Cerebellar nuclear complex (tissue), 1 donor: ENCODE measurements around the gene KNCN.

Experiments
- DNase-seq, 2 experiments: peaks; one replicate each; lab custom pipeline; 2025; lab: John Stamatoyannopoulos, UW

KNCN gene

DNA sequence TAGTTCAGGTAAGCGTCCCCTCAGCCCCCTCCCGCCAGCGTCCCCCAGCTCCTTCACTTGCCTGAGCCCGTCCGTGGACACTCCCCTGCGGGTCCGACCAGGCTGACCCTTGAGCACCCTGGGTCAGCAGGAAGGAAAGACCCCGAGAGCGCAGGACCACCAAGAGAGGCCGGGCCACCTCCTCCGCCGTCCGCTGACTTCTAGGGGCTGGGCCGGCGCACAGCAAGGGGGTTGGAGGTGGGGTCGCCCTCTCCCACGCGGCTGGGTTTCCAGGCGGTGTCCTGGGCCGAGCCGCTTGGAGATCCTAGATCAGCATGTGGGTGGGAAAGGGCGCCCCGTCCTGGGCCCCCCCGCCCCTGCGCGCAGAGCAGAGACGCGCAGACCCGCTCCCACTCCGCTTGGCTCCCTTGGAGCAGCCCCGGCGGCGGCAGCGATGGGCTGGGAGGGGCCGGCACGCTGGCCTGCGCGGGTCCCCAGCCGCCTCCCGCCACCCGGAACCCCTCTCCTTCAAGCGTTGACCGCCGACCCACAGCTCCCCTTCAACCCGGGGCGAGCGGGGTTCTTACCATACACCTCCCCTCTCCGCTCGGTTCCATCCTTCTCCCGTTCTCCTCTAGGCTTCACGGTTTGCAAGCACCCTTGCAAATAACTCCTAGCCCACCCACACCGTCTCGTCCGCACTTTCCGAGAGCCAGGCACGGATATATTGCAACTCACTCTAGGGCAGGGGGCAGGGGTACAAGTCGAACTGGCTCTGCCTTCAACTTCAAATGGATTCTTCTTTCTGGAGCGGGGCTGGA, 7.5 kb downstream of the KNCN start:
- no peak for DNase-seq

DNA sequence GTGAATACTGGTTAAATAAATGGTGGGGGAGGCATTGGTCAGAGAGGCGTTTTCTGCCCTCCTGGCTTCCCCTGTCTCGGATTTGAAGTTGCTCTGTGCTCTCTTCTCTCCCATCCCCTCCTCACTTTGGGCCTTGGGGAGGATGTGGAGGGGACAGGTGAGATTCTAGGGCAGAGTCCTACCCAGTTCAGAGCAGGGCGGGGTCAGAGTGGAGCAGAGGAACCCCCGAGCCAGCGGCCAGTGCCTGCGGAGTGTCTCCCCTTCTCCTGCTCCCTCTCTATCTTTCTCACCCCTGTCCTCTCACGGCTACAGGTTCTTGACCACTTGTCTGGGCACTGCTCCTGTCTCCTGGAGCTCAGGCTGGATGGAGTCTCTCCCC, 8.1 kb downstream of the KNCN start:
- no peak for DNase-seq

DNA sequence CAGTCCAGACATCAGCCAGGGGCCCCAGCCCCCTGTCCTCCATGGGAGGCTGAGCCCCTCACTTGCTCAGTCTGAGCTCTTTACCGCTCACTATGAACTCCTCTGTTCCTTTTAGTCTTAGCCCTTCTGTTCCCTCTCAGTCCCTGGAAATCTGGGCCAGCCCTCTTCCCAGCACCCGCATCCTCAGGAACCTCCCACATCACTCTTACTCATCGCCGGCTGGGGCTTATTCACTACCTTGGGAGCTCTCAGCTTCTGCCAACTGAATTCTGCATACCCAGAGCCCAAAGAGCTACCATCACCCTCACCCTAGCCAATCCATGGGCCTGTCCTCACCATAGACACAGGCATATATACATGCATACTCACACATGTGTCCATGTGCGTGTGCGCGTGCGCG, 11.5 kb downstream of the KNCN start:
- no peak for DNase-seq

DNA sequence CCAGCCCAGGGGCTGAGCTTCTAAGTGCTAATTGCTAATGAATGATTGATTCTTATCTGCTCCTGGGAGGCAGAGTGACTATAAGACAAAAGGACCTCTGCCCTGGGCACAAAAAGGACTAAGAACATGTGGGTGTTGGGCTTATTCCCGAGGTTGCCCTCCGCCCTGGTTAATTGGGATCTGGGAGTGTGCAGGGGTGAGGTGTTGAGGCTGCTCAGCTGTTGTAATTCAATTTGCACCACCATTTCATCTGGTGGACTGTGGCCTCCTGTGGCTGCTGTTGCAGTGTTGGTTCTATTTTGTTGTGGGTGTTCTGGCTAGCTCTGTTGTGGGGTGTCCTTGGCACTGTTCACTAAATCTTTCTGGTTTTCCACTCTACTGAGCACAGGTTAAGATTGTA, 13.3 kb downstream of the KNCN start:
- no peak for DNase-seq

DNA sequence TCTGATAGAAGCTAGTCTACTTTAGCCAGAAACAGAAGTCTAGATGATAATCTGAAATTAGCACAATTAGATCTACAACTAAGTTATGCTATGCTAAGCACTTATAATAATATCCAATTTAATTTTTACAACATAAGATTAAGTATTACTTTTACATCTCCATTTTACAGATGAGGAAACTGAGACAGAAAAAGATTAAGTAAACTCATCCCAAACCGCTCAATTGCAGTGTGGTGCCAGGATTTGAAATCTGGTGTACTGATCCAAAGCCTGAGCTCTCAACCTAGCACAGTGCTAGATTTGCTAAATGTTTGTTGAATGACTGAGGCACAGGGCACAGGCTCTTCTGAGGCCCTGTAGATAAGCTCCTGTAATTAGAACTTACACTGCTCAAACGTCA, 13.8 kb downstream of the KNCN start:
- DNase-seq, result no peak

DNA sequence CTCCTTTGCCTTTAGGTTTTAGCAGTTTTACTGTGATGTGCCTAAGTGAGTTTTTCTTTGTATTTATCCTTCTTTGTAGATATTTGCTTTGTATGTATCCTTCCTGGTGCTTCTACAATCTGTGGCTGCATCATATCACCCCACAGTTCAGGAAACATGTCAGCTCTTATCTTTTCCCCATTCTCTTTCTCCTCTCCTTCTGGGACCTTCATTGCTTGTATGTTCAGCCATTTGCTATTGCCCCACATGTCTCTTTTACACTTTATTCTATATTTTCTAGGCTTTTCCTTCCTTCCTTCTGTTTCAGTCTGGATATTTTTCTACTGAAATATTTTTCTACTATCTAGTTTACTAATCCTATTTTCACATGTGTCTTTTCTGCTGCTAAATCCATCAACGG, 14.9 kb downstream of the KNCN start:
- no peak for DNase-seq

DNA sequence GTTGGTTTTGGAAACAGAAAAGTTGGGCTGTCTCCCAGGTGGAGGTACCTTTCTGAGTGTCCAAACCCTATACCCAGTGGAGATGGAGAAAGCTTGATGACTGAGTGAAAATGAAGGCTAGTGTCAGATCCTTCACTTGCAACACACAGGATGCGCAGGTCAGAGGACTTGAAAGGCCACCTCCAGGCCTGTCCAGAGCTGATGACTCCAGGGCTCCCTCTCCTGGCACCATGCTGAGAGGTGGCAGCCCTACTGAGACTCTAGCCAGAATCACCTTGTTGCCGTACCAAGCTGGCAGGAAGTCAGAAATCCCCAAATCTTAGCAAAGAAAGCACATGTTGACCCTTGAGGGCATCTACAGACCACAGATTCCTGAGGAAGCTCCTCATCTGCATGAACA, 16.4 kb downstream of the KNCN start:
- DNase-seq, result no peak

DNA sequence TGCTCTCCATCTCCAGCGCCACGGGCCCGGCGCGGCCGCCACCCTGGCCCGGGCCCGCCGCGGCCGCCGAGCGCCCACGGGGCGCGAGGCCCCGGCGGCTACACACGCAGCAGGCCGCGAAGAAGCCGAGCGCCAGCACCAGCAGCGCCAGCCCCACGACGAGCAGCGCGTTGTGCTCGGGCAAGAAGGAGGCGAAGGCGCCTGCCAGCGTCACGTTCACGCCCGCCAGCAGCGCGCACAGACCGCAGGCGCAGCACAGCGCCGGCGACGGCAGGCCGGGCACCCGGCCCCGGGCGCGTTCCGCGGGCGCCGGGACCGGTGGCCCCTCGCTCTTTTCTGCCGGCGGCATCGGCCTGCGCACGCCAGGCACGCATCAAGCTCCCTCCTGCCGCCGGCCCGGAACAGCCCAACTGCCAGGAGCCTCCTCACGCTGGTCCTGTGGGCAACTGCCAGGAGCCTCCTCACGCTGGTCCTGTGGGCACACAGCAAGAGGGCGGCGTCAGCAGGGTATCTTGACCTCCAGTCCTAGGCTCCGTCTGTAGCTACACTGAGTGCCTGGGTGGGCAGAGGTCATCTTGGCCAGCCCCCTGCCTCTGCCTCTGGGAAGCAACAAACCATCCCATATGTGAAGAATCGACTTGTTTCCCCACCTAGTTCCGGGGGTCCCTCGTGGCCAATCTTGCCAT, 18.1 kb downstream of the KNCN start:
- DNase-seq, result no peak

DNA sequence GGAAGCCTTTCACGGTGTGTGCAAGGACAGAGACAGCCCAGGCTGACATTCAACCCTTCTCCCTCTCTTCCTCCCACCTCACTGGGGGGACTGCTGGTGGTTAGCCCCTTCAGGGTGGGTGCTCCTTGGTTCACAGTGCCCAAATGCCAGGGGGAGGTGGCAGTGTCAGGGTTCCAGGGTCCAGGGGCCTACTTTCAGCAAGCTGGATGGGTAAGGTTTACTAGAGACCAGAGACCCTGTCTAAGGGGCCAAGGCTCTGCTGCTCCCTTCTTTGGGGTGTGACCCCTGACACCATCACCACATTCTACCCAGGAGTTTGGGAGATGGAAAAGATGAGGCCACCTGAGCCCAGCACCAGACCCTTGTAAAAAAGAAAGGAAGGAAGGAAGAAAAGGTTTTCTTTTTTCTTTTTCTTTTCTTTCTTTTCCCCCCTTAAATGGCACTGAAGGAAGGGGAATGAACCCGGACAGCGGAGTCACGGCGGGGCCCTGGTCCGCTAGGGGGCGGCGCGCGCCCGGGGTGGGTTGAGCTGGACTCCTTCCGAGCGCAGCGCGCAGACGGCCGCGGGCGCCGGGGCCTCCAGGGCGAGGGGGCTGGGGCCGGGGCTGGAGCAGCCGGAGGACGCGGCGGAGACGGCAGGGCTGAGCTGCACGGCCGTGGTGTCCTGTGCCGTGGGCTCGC, 18.8 kb downstream of the KNCN start:
- DNase-seq, result no peak

DNA sequence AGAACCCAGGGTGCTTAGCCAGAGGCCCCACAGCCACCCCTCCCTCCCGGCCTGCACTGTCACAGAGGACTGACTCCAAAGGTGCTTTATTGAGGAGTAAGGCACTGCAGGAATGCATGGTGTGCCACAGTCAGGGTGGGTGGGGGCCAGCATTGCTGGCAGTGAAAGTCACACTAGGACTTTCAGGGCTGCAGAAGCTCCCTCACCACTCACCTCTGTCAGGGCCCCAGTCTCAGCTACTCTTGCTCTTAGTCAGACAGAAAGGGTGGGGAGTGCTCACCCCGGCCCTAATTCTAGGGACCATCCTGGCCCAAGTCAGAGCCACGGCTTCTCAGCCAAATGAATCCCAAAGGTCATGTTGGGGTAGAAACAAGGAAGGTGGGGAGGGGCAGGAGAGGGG, 19.4 kb downstream of the KNCN start:
- DNase-seq, result no peak

DNA sequence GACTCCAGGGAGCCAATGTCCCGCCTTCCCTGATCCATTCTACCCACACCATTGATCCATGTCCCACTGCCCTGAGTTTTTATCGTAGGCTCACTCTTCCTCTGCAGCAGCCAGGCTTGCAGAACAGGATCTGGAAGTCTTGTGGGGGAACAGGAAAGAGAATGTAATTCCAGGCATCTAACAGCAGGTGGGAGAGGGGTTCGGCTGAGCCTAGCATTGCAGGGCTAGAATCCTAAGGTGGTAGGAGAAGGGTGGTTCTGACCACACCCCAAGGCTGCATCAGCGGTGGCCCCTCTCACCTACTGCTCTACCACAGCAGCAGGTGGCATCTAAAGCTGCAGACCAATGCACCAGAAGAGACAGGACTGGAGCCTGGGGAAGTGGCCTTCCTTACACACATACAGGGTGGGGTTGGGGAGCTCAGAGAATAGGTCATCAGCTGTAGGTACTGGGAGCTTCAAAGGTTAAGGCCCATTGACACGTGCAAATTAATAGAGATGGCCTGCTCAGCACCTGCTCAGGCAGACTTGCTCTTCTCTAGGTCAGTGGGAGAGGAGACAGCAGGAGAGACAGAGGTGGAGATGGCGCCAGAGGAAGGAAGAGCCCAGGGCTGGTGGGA, 20.5 kb downstream of the KNCN start:
- DNase-seq, result no peak

DNA sequence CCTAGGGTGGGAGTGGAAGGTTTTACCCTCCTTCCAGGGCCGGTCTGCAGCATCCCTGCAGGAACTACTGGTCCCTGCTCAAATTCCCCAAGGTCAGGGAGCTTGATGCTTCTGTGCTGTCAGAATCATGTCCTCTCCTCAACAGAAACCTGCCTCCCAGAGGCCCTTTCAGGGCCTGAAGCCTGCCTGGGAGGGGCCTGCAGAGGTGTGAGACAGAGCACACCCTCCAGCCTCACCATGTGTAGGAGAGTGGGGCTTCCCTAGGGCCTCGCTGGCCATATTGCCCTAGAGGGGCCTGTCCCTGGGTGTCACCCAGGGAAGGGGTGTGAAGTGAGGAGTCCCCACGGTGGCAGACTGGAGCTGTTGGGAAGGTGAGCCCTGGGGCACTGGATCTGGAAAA, 21.1 kb downstream of the KNCN start:
- no peak for DNase-seq

DNA sequence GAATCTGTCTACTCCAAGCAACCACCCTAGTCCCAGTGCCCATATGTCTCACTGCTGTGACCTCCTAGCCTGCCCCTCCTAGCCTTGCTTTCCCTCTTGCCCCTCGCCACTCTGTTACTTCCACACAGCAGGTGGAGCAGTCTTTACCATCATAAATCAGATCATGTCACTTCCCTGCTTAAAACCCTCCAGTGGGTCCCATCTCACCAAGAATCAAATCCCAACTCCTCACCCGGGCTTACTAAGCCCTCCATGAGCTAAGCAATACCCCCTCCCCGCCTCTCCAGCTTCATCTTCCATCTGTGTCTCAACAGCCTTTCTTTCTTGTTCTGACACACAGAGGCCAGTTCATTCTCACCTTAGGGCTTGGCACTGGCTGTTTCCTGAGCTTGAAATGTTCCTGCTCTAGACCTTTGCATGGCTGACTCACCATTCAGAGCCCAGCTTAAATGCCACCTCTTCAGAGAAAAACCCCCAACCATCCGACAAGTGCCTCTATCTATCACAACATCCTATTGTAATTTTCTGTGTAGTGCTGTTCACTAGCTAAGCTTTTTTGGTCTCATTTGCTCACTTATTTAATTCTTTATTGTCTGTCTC, 22.3 kb downstream of the KNCN start:
- no peak for DNase-seq

DNA sequence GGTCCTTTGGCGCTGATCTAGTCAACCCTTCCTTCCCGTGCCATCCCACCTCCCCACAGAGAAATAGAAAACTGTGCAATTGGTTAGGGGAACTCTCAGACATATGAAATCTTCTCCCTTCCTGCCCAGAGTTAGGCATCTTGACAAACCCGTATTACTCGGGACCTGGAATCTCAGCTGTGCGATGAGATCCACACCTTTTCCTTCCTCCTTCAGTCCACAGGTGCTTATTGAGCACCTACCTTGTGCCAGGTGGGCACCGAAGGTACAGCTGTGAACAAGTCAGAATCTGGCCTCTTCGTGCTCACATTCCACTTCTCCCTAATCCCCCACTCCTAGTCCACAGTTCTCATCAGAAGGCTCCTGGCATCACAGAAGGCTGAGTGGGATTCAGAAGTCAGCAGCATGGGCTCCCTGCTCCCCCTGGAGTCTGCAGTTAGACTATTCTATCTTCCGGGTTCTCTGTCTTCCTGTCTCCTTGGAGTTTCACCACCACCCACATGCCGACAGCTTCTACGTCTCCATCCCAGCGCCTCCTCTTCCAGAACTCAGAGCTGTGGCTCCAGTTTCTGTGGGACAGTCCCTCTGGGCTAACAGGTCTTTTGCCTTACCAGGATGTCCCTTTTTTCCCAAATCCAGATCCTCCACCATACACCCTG, 23.0 kb downstream of the KNCN start:
- no peak for DNase-seq

DNA sequence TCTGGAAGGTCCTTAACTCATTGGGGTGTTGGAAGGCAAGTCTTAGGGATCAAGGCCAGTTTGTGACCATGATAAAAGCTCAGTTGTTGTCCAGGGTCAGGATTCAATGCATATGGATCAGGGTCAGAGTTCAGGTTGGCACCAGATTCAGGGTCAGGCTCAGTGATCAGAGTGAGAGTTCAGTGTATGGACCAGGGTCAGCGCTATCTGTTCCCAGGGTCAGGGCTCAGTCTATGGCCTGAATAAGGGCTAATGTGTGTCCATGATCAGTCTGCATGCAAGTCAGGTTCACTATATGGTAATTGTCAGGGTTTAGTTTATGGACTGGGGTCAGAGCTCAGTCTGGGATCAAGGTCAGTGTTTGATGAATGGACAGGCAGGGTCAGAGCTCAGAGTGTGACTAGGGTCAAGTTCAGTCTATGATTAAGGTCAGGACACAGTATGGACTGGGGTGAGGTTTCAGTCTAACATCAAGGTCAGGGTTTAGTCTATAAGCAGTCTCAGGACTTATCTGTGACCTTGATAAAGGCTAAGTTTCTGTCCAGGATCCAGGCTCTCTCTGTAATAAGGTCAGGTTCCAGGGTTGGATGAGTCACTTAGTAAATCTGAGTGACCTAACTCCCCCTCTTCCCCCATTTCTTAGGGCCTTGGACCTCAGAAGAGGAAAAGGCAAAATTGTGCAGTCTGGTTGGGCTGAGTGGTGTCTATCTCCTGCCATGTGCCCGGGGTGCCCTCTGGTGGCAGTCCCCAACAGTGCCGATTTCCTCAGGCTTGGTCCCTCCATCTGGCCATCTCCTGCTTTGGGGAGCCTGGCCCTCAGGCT, 23.8 kb downstream of the KNCN start:
- peak; percentile 17 to 18 for DNase-seq

DNA sequence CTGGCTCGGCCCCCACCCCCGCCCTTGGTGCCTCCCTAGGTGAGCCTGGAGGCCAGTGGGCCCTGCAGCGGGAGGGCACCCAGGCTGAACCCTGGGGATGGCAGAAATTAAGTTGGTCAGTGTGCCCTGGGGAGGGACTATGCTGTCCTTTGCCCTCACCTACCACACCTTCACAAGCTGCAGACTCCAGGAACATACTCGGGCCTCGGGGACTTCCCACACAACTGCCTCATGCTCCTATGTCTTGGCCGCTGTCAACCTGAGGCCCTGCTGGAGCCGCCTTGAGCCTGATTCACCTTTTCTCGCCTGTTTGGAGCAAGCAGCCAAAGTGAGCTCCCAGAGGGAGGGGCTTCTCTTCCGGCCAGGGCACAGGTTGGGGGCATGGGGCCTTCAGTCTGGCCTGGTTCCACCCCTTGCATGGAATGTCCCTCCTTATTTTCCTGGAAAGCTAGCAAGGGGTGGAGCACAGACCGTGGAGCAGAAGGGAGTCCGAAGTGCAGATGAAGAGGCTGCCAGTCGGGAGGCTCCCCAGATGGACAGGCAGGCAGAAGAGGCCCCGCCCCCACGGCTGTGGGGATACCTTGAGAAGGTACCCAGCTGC, 24.7 kb downstream of the KNCN start:
- DNase-seq, result no peak

DNA sequence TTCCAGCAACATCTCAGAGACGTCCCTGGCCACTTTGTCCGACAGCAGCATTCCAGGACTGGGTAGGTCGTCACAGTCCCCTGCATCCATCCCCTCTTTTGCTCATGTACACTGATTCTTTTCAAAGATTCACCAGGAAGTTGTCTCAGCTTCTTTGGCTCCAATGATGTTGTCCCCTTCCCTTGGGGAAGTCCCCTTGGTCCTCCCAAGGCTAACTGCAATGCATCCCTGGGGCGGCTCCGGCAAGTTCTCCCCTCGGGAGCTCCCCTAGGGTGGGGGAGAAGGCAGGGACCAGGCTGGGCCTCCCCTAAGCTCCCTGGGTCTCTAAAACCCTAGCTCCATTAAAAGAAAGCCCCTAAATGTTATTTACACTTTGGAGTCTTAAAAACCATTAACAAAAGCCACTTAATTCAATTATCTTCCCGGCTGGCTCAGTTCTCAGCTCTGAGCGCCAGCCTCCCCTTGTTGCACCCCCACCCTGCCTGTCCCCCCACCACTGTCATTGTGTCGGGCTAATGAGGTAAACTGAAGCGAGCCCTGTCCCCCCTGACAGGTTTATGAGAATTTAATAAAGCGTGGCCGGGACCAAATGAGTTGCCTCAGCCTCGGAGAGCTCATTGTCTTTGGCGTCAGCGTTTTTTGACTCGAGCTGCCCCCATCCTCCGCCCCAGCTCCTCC, 25.3 kb downstream of the KNCN start:
- DNase-seq, result no peak

DNA sequence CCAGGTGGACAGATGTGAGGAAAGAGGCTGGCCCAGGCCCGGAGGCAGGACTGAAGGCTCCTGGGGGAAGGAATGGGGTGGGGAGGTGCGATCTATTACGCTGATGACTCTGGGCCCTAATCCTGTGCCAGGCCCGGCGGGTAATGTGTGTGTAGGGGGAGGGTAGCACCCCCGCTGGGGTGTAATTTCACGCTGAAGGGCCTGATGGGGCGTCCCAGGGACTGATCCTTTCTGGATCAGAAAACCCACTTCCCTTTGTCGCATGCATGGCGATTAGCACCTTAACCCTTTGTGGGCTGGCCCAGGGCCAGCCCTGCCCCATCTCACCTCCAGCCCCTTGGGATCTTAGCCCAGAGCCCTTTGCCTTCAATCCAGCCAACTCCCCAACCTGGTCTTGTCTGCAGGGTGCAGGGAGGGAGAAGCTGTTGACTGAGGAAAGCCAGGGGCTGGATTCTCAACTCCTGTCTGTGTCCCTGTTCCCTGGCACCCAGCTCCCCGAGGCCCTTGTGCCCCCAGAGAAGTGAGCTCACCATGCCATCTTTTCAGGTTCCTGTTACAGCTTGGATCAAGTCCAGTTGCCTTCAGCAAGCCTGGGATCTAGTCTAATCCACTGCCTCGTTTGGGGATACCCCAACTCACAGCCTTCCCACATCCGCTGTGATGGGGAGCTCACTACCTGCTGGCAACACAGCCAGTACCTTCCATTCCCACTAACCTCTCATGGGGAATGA, 26.0 kb downstream of the KNCN start:
- DNase-seq, result no peak

DNA sequence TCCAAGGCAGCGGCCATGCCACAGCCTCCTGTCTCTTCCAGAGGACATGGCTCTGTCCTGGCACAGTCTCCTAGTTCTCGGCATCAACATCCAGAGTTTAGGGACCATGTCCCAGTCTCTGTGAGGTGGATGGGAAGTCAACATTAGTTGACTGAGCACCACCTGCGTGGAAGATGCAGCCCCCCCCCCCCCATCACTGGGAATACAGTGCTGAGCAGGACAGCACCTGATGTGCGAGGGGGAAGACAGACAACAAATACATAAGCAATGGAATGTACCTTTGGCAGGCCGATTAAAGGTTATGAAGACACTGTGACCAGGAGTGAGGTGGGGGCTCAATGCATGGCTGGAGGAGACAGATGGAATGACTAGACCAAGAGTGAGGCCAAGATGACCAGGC, 26.6 kb downstream of the KNCN start:
- DNase-seq, result no peak
